Prostate gland (tissue), 2 donors: ENCODE data around the gene ARMC12. TPM values are rescaled to one million over a fixed set of nuclear protein-coding genes. Genes with fewer than 3 reads are reported as not detected.
A peak's percentile ranks its signal among the peaks of the same experiment; 100 is the strongest.

ENCODE experiments used
- DNase-seq: peaks from one replicate; pipeline ENCODE4 v3.0.0-alpha.2; 2019; ENCODE audit warnings: low spot score
- H3K27ac ChIP-seq, 2 donors: fragments of 200-600 bp; sonication (generic); 2 replicates each; pipeline ENCODE4 v1.5.1; 2017 to 2019
- H3K27me3 ChIP-seq: fragments of 200-600 bp; sonication (generic); replicated peaks from 2 replicates; pipeline ENCODE4 v1.5.1; 2019; ENCODE audit not compliant: insufficient read depth
- H3K36me3 ChIP-seq, 2 donors: fragments of 200-600 bp; sonication (generic); 1 replicate in 1 of 2; 2 replicates in 1 of 2; pipeline versions ENCODE4 v1.5.1 to v1.8.1; 2017 to 2019
- H3K4me1 ChIP-seq: fragments of 200-600 bp; sonication (generic); replicated peaks from 2 replicates; pipeline ENCODE4 v1.5.1; 2019
- H3K4me3 ChIP-seq, 2 donors: fragments of 200-600 bp; sonication (generic); 2 replicates each; pipeline ENCODE4 v1.5.1; 2017 to 2019
- H3K9me3 ChIP-seq: fragments of 200-600 bp; sonication (generic); 2 replicates; pipeline ENCODE4 v1.5.1; 2017
- CTCF ChIP-seq, 4 experiments: fragments of 200-600 bp in 2 of 4; fragments of 450-650 bp in 2 of 4; sonication (generic) in 2 of 4; IDR thresholded peaks; 1 replicate in 3 of 4; 2 replicates in 1 of 4; pipeline ENCODE4 v1.5.1; 2016 to 2019; ENCODE audit warnings: antibody characterized with exemption in 4 of 4, mild to moderate bottlenecking in 2 of 4, moderate library complexity in 2 of 4
- POLR2A ChIP-seq: fragments of 450-650 bp; IDR thresholded peaks from one replicate; pipeline ENCODE4 v1.6.1; 2016; ENCODE audit warnings: antibody characterized with exemption, mild to moderate bottlenecking
- POLR2AphosphoS5 ChIP-seq: sonication (generic); formaldehyde crosslinking; IDR thresholded peaks from one replicate; pipeline ENCODE4 v1.6.1; 2017; ENCODE audit warnings: antibody characterized with exemption
- WGBS: methylation state at CpG from one replicate; pipeline ENCODE4 v1.1.5; 2018; 5-methylcytosine and 5-hydroxymethylcytosine counted together
- intact Hi-C: fragments of 100-400 bp; cut with DNase I; formaldehyde crosslinking; loops from one replicate; pipeline ENCODE4 v1.14.2; 2022
- total RNA-seq, 2 donors: library from RNA; depleted of rRNA; stranded (reverse); fragments of >200 nt; gene quantifications; one replicate each; pipeline ENCODE4 v1.1.0, GENCODE V29; 2016

Gene ARMC12
- total RNA-seq, 2 donors from 2014 or later, result 1.7 to 4.4 TPM

- Histone ChIP-seq H3K36me3 (no peaks in the 10 kb centered on the region), H3K9me3 (no peaks in the 10 kb centered on the region), H3K27ac (peak overlapping the region; percentile 99 to 100), H3K27me3 (no peaks in the 10 kb centered on the region), H3K4me3 (no peak overlapping the region), H3K4me1 (peaks cover 78% of the 10 kb centered on the region)
- intact Hi-C loops, result no loop called here
- no peak for TF ChIP-seq CTCF (IDR thresholded peaks at IDR 0.05)
- no peak for TF ChIP-seq POLR2AphosphoS5
- no peak for TF ChIP-seq POLR2A
- DNase-seq, result no peak
- 85% methylated on average over 4 of the region's 4 CpGs for WGBS
Observed at GRCh38 chr6:35724059-35724458, 12.8 kb upstream of the ARMC12 start.

DNA sequence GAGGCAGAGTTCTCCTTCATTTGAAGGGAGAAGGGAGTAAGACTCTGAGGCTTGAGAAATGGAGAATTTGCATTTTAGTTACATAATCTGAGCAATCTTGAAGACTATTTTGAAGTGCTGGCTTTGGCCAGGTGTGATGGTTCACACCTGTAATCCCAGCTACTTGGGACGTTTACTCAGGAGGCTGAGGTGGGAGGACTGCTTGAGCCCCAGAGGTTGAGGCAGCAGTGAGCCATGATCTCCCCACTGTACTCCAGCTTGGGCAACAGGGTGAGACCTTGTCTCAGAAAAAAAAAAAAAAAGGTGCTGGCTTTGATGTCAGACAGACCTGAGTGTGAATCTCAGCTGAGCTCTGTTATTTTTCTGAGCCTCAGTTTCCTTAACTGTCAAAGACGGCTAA is 12.4 kb upstream of the ARMC12 start:
- Histone ChIP-seq H3K27me3 (no peaks in the 10 kb centered on the region), H3K9me3 (no peaks in the 10 kb centered on the region), H3K4me3 (no peak overlapping the region), H3K4me1 (peaks cover 78% of the 10 kb centered on the region), H3K27ac (peak overlapping the region; percentile 99 to 100), H3K36me3 (no peaks in the 10 kb centered on the region)
- intact Hi-C loops, result no loop called here
- TF ChIP-seq CTCF (IDR thresholded peaks at IDR 0.05) (no peak), POLR2AphosphoS5 (no peak), POLR2A (no peak)
- DNase-seq, result no peak
- 89% methylated on average over 2 of the region's 2 CpGs for WGBS

DNA sequence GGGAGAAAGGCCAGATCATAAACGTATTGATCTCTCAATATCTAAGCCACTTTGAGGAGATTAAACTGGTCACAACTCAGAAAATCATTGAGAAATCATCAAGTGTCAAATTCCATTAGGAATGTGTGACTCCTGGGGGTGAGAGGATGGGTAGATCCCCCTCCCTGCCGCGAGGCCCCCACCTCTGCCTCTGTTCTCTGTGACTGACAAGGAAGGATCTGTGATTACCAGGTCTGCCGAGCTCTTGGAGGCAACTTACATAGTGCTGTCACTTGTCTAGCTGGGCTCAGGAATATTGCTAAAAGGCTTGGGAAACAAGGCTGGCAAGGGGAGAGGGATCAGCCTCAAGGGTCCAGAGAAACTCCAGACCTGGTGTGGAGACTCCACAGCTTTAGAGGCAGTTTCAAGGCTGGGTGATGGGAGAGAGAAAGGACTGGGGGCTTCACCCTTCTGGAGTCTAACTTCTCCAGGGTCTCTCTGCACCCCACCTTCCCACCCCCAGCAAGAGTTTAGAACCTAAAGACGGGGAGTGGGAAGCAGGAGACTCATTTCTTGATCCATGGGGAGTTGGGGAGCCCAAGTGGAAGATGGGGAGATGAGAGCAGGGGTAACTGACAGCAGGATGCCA is 11.6 kb upstream of the ARMC12 start:
- TF ChIP-seq POLR2A, result no peak
- TF ChIP-seq POLR2AphosphoS5, result no peak
- no peak for TF ChIP-seq CTCF (IDR thresholded peaks at IDR 0.05)
- H3K27me3 ChIP-seq, result no peaks in the 10 kb centered on the region
- H3K4me1 ChIP-seq, result peaks cover 78% of the 10 kb centered on the region
- 55% methylated on average over 5 of the region's 5 CpGs for WGBS
- intact Hi-C loops, result no loop called here
- DNase-seq, result no peak
- H3K9me3 ChIP-seq, result no peaks in the 10 kb centered on the region
- no peak overlapping the region for H3K4me3 ChIP-seq
- H3K36me3 ChIP-seq, result no peaks in the 10 kb centered on the region
- H3K27ac ChIP-seq, result peak overlapping the region; percentile 99 to 100

DNA sequence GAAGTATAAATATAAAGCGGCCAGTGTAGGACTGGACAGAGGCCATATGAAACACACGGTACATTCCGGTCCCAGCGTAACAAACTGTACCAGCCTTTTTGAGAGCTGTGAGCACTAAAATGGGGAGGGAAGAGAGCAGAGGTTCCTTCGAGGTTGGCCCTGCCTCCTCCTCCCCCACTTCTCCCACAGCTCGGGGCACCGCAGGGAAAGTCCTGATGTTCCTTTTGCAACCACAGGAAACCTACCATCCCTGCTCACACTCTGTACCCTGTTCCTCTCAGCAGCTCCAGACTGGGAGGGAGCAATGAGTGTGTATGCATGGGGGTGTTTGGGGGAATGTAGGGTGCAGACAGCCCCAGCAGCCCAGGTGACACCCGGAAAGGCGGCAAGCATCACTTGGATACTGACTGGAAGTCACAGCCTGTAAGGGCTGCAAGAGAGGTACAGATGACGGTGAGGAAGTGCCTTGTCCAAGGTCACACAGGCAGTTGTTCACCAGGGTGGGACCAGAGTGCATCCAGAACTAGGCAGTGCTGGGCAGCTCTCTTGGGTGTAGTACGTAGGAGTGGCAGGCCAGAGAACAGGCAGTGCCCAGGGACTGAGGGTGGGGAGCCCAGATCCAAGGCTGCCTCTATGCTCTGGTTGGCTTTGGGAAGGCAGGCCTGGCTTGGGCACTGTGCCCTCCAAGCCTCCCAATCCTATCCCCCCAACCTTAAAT is 11.0 kb upstream of the ARMC12 start:
- peaks cover 78% of the 10 kb centered on the region for H3K4me1 ChIP-seq
- peak overlapping the region; percentile 99 to 100 for H3K27ac ChIP-seq
- intact Hi-C loops, result no loop called here
- no peaks in the 10 kb centered on the region for H3K36me3 ChIP-seq
- no peaks in the 10 kb centered on the region for H3K27me3 ChIP-seq
- 27% methylated on average over 11 of the region's 11 CpGs for WGBS
- no peaks in the 10 kb centered on the region for H3K9me3 ChIP-seq
- TF ChIP-seq POLR2A (no peak), POLR2AphosphoS5 (peak; percentile 92), CTCF (IDR thresholded peaks at IDR 0.05) (no peak)
- H3K4me3 ChIP-seq, result peak overlapping the region in 1 of 2 donors; percentile 51
- peak; percentile 78 for DNase-seq
